H1 (cell line): ENCODE results near the gene SYNGR4. TPM values are rescaled to one million over a fixed set of nuclear protein-coding genes. Genes with fewer than 3 reads are reported as not detected.

Experiments used
- CTCF ChIA-PET: fragments of 300-600 bp; sonication (Branson Sonifier 250); formaldehyde crosslinking; loops from one replicate; lab custom pipeline; 2021; ENCODE audit not compliant: partially characterized antibody; lab: Charles Lee
- POLR2A ChIA-PET: fragments of 300-600 bp; sonication (Branson Sonifier 250); formaldehyde crosslinking; loops from one replicate; lab custom pipeline; 2021; ENCODE audit warnings: inconsistent platforms; ENCODE audit not compliant: partially characterized antibody; lab: Charles Lee
- DNase-seq, 2 experiments: peaks; one replicate each; pipeline versions ENCODE4 v3.0.0 to v3.0.0-alpha.2; 2010 to 2022; ENCODE audit warnings: low spot score in 2 of 2, low read depth in 1 of 2, mixed read lengths in 1 of 2
- FAIRE-seq: peaks from 2 replicates; lab custom pipeline; 2011; peaks lifted over from hg19 to GRCh38; lab: Jason Lieb, UNC
- H2AFZ ChIP-seq: 2 replicates; pipeline ENCODE4 v1.8.1; 2012; ENCODE audit warnings: low read length, inconsistent platforms
- H2AK5ac ChIP-seq: 2 replicates; pipeline ENCODE4 v1.6.1; 2013; ENCODE audit warnings: low read depth, low read length
- H2BK120ac ChIP-seq: replicated peaks from 2 replicates; pipeline ENCODE3; 2013; ENCODE audit warnings: low read depth, low read length, inconsistent platforms
- H2BK12ac ChIP-seq: 2 replicates; pipeline ENCODE4 v1.6.1; 2013; ENCODE audit warnings: low read depth, low read length
- H2BK15ac ChIP-seq: 2 replicates; pipeline ENCODE4 v1.6.1; 2013; ENCODE audit warnings: low read length
- H2BK20ac ChIP-seq: 2 replicates; pipeline ENCODE4 v1.6.1; 2013; ENCODE audit warnings: low read length
- H2BK5ac ChIP-seq: 2 replicates; pipeline ENCODE4 v1.6.1; 2013; ENCODE audit warnings: low read depth, low read length
- H3K14ac ChIP-seq: 2 replicates; pipeline ENCODE4 v1.6.1; 2013; ENCODE audit warnings: inconsistent platforms; ENCODE audit not compliant: insufficient read length
- H3K18ac ChIP-seq: 2 replicates; pipeline ENCODE4 v1.6.1; 2013; ENCODE audit warnings: low read length; ENCODE audit errors: extremely low read depth
- H3K23ac ChIP-seq: 2 replicates; pipeline ENCODE4 v1.6.1; 2013; ENCODE audit warnings: inconsistent platforms; ENCODE audit not compliant: insufficient read length
- H3K23me2 ChIP-seq: 2 replicates; pipeline ENCODE4 v1.6.1; 2013; ENCODE audit warnings: low read depth, low read length
- H3K27ac ChIP-seq: 2 replicates; pipeline ENCODE4 v1.6.1; 2011; ENCODE audit warnings: low read depth, low read length, inconsistent platforms
- H3K27me3 ChIP-seq, 4 experiments: replicated peaks in 1 of 4; 1 replicate in 1 of 4; 2 replicates in 3 of 4; pipeline versions ENCODE4 v1.6.1 to v1.8.1; 2011 to 2013; ENCODE audit warnings: low read length in 3 of 4, mild to moderate bottlenecking in 3 of 4, inconsistent platforms in 2 of 4, mixed read lengths in 2 of 4, moderate library complexity in 1 of 4; ENCODE audit not compliant: control insufficient read depth in 3 of 4, insufficient read depth in 3 of 4; ENCODE audit errors: extremely low read depth in 1 of 4
- H3K36me3 ChIP-seq, 4 experiments: 2 replicates each; pipeline versions ENCODE4 v1.6.1 to v1.8.1; 2011 to 2013; ENCODE audit warnings: mild to moderate bottlenecking in 4 of 4, low read length in 3 of 4, moderate library complexity in 2 of 4, control low read depth in 1 of 4, inconsistent platforms in 1 of 4; ENCODE audit not compliant: insufficient read depth in 4 of 4, control insufficient read depth in 2 of 4
- H3K4ac ChIP-seq: replicated peaks from 2 replicates; pipeline ENCODE3; 2013; ENCODE audit warnings: low read length, low read depth, mixed read lengths, inconsistent platforms; ENCODE audit not compliant: insufficient read length
- H3K4me1 ChIP-seq, 4 experiments: replicated peaks in 1 of 4; 1 replicate in 1 of 4; 2 replicates in 3 of 4; pipeline versions ENCODE4 v1.6.1 to v1.8.1; 2011 to 2013; ENCODE audit warnings: low read length in 3 of 4, inconsistent platforms in 2 of 4, mixed read lengths in 1 of 4; ENCODE audit not compliant: insufficient read depth in 4 of 4, control insufficient read depth in 3 of 4
- H3K4me2 ChIP-seq, 2 experiments: 2 replicates each; pipeline versions ENCODE4 v1.6.1 to v1.8.1; 2011 to 2013; ENCODE audit warnings: low read depth in 2 of 2, low read length in 2 of 2, control low read depth in 1 of 2, inconsistent platforms in 1 of 2, mild to moderate bottlenecking in 1 of 2; ENCODE audit not compliant: insufficient read depth in 1 of 2
- H3K4me3 ChIP-seq, 4 experiments: fragments of 200-600, 300-600 bp in 1 of 4; sonication (generic), shearing (Covaris generic), sonication (Bioruptor Twin) in 1 of 4; 2 replicates each; pipeline versions ENCODE4 v1.5.1 to v1.8.1; 2011 to 2016; ENCODE audit warnings: low read length in 4 of 4, low read depth in 3 of 4, control low read depth in 2 of 4, inconsistent platforms in 2 of 4, mild to moderate bottlenecking in 2 of 4, mixed read lengths in 1 of 4, moderate library complexity in 1 of 4; ENCODE audit not compliant: insufficient read depth in 2 of 4; ENCODE audit errors: extremely low read depth in 1 of 4
- H3K56ac ChIP-seq: replicated peaks from 2 replicates; pipeline ENCODE3; 2013; ENCODE audit warnings: low read depth, mild to moderate bottlenecking, mixed read lengths, low read length, inconsistent platforms; ENCODE audit not compliant: insufficient read length
- H3K79me1 ChIP-seq: 2 replicates; pipeline ENCODE4 v1.6.1; 2013; ENCODE audit warnings: low read depth, low read length, control low read depth
- H3K79me2 ChIP-seq, 2 experiments: 2 replicates each; pipeline versions ENCODE4 v1.6.1 to v1.8.1; 2012 to 2013; ENCODE audit warnings: low read length in 2 of 2, mild to moderate bottlenecking in 2 of 2, inconsistent platforms in 1 of 2; ENCODE audit not compliant: insufficient read depth in 2 of 2, control insufficient read depth in 1 of 2
- H3K9ac ChIP-seq, 4 experiments: replicated peaks in 1 of 4; 1 replicate in 1 of 4; 2 replicates in 3 of 4; pipeline versions ENCODE4 v1.6.1 to v1.8.1; 2011 to 2013; ENCODE audit warnings: low read depth in 3 of 4, low read length in 3 of 4, control low read depth in 2 of 4, mild to moderate bottlenecking in 2 of 4, moderate library complexity in 2 of 4, inconsistent platforms in 1 of 4; ENCODE audit errors: extremely low read depth in 1 of 4
- H3K9me3 ChIP-seq, 2 experiments: 2 replicates each; pipeline versions ENCODE4 v1.6.1 to v1.8.1; 2012 to 2013; ENCODE audit warnings: mild to moderate bottlenecking in 2 of 2, moderate library complexity in 2 of 2, control low read depth in 1 of 2, inconsistent platforms in 1 of 2, low read depth in 1 of 2, low read length in 1 of 2, mixed read lengths in 1 of 2; ENCODE audit not compliant: insufficient read depth in 2 of 2
- H4K20me1 ChIP-seq, 2 experiments: replicated peaks in 1 of 2; 2 replicates each; pipeline versions ENCODE3 to v1.8.1; 2011 to 2013; ENCODE audit warnings: inconsistent platforms in 2 of 2, low read length in 2 of 2, mild to moderate bottlenecking in 1 of 2; ENCODE audit not compliant: insufficient read depth in 2 of 2, control insufficient read depth in 1 of 2
- H4K5ac ChIP-seq: 2 replicates; pipeline ENCODE4 v1.6.1; 2013; ENCODE audit warnings: low read length, low read depth, mixed read lengths, inconsistent platforms; ENCODE audit not compliant: insufficient read length
- H4K8ac ChIP-seq: 2 replicates; pipeline ENCODE4 v1.8.0; 2013; ENCODE audit warnings: mild to moderate bottlenecking, moderate library complexity, low read length, inconsistent platforms; ENCODE audit not compliant: insufficient read depth; ENCODE audit errors: extremely low read depth
- H4K91ac ChIP-seq: replicated peaks from 2 replicates; pipeline ENCODE3; 2013; ENCODE audit warnings: low read length, mixed read lengths, inconsistent platforms; ENCODE audit not compliant: insufficient read length
- ASH2L ChIP-seq: fragments of 200-600, 300-600 bp; sonication (generic); IDR thresholded peaks from one replicate; pipeline ENCODE4 v1.7.1; 2017; ENCODE audit warnings: low read length
- ATF2 ChIP-seq: IDR thresholded peaks from 2 replicates; pipeline ENCODE4 v1.6.1; 2012; ENCODE audit warnings: low read length, inconsistent platforms
- CEBPB ChIP-seq: IDR thresholded peaks from 2 replicates; pipeline ENCODE4 v1.6.1; 2012; ENCODE audit warnings: low read depth, low read length
- EZH2 ChIP-seq: fragments of 200-600 bp; sonication (generic); IDR thresholded peaks from 2 replicates; pipeline ENCODE4 v1.7.1; 2012; ENCODE audit warnings: low read depth, mild to moderate bottlenecking, moderate library complexity, low read length, inconsistent platforms; ENCODE audit not compliant: severe bottlenecking
- HDAC6 ChIP-seq: IDR thresholded peaks from one replicate; pipeline ENCODE4 v1.7.1; 2012; ENCODE audit warnings: low read depth, mild to moderate bottlenecking, inconsistent platforms, low read length, moderate library complexity
- PHF8 ChIP-seq: fragments of 200-600 bp; sonication (generic); conservative IDR thresholded peaks from 2 replicates; pipeline ENCODE4 v1.7.1; 2012; ENCODE audit warnings: low read depth, mild to moderate bottlenecking, inconsistent platforms, low read length, moderate library complexity
- POLR2AphosphoS5 ChIP-seq: IDR thresholded peaks from 2 replicates; pipeline ENCODE4 v1.6.1; 2011; ENCODE audit warnings: low read depth, low read length
- POU5F1 ChIP-seq: IDR thresholded peaks from 2 replicates; pipeline ENCODE4 v1.6.1; 2011; ENCODE audit warnings: low read depth, mild to moderate bottlenecking, low read length, moderate library complexity
- RFX5 ChIP-seq: IDR thresholded peaks from 2 replicates; pipeline ENCODE4 v1.6.1; 2011; ENCODE audit warnings: low read depth, low read length, improper control_type of control experiment, borderline replicate concordance
- SAP30 ChIP-seq: fragments of 300-600 bp; sonication (generic); IDR thresholded peaks from 2 replicates; pipeline ENCODE4 v1.7.1; 2012; ENCODE audit warnings: low read length, moderate library complexity, mild to moderate bottlenecking, inconsistent platforms; ENCODE audit not compliant: insufficient read depth, insufficient replicate concordance
- WGBS, 2 experiments: shearing (Covaris generic) in 1 of 2; methylation state at CpG; one replicate each; pipeline versions ENCODE4 v1.1.6 to v1.1.7; 2013 to 2015; ENCODE audit warnings: low lambda C conversion rate in 2 of 2, mixed read lengths in 2 of 2, inconsistent platforms in 1 of 2, low coverage in 1 of 2, missing lambda C conversion rate in 1 of 2; ENCODE audit not compliant: insufficient replicate concordance in 2 of 2, insufficient coverage in 1 of 2, insufficient read length in 1 of 2; ENCODE audit errors: extremely low coverage in 1 of 2, missing lambda C conversion rate in 1 of 2; 5-methylcytosine and 5-hydroxymethylcytosine counted together
- polyA plus RNA-seq, 7 experiments: library from polyadenylated mRNA; depleted of rRNA in 3 of 7; stranded (reverse) in 5 of 7; unstranded in 2 of 7; fragments of >200 nt in 5 of 7; fragments of 200-250 nt in 2 of 7; gene quantifications; 1 replicate in 5 of 7; 2 replicates in 1 of 7; 4 replicates in 1 of 7; pipeline versions ENCODE4 v1.2.1 to v1.2.3, GENCODE V29; 2011 to 2013; ENCODE audit warnings: missing spikeins in 2 of 7, mixed read lengths in 2 of 7
- total RNA-seq: library from RNA; stranded (reverse); fragmentation: NEBNext Ultra II Directional; extraction: Animal tissue kit (Norgen Biotek cat#: 25700); gene quantifications from 2 replicates; pipeline ENCODE4 v1.2.1, GENCODE V29; 2021

Gene SYNGR4
- total and polyA plus RNA-seq, 2 of the 8 experiments (the other 6 are each of a cell fraction or from before 2014, with no cell fraction given): 0.41 TPM; not detected in 1

GRCh38 chr19:48330012-48330681 is 34.0 kb upstream of the SYNGR4 start:
- ChIA-PET POLR2A (interaction anchor here (1.1 to 1.6 kb wide), 4 partner anchors 9 to 289 kb away, joined by 3 to 5 read pairs (median 4); partner anchors contain the start of genes RPL18 and SPHK2), CTCF (interaction anchor here (0.9 to 2.5 kb wide), 6 partner anchors 9 to 61 kb away, joined by 3 to 10 read pairs (median 4); partner anchors contain the start of gene KDELR1)
- Histone ChIP-seq H3K23ac (no peak overlapping the region), H4K5ac (peak overlapping the region; percentile 44), H2BK20ac (no peak overlapping the region), H3K9ac (peak overlapping the region in 1 of 4 experiments; percentile 13; a peak in 3 of 7 replicates), H3K79me1 (no peaks in the 10 kb centered on the region), H4K8ac (no peak overlapping the region; the same call in 1 of the 2 replicates), H3K14ac (no peak overlapping the region), H3K23me2 (peaks cover 17% of the 10 kb centered on the region), H2AK5ac (no peak overlapping the region), H3K36me3 (no peaks in the 10 kb centered on the region), H3K79me2 (no peaks in the 10 kb centered on the region), H3K27ac (no peak overlapping the region), H3K4me2 (peak overlapping the region; percentile 72 to 84), H4K91ac (no peak overlapping the region), H2BK120ac (no peak overlapping the region), H3K27me3 (0 out of 7 replicates have a peak, but pooled peaks cover 0 to 2% (median 0%) of the 10 kb centered on the region in 4 experiments), H3K18ac (no peak overlapping the region; the same call in none of the 2 replicates), H3K4ac (no peak overlapping the region), H3K4me1 (peaks cover 4 to 26% (median 12%) of the 10 kb centered on the region in 4 experiments), H3K4me3 (peak overlapping the region; percentile 49 to 72 (median 64)), H2BK15ac (no peak overlapping the region), H2BK12ac (no peak overlapping the region), H2BK5ac (no peak overlapping the region), H3K56ac (peak overlapping the region; percentile 2), H2AFZ (no peak overlapping the region), H3K9me3 (no peaks in the 10 kb centered on the region), H4K20me1 (no peaks in the 10 kb centered on the region)
- DNase-seq: peak in 1 of 2 experiments; percentile 86
- FAIRE-seq: peak; percentile 60
- WGBS, 2 experiments: 3% methylated on average over 28 of the region's 41 CpGs; no CpG with 5 or more reads in 1 of the 2 experiments
- TF ChIP-seq POLR2AphosphoS5 (peak; percentile 66), EZH2 (no peak), ATF2 (no peak), PHF8 (no peak), POU5F1 (no peak), ASH2L (peak; percentile 33), CEBPB (no peak), RFX5 (no peak), HDAC6 (no peak), SAP30 (no peak)
